Mesothelial cell of epicardium (in vitro differentiated cells): ENCODE results near the gene ZNF670. TPM values are rescaled to one million over a fixed set of nuclear protein-coding genes. Genes with fewer than 3 reads are reported as not detected.
A peak's percentile ranks its signal among the peaks of the same experiment; 100 is the strongest.
"Not testable (repeated sequence)": the region's sequence is repeated elsewhere in the genome, so short reads cannot be mapped to it uniquely, and the experiment has no call there.

ENCODE experiments used
- DNase-seq, 2 experiments: peaks; one replicate each; pipeline ENCODE4 v3.0.0; 2021; ENCODE audit warnings: low spot score in 2 of 2; ENCODE audit not compliant: unreplicated experiment in 2 of 2
- H3K27ac Mint-ChIP-seq: 2 replicates; pipeline ENCODE4 v1.8.0; 2021; ENCODE audit warnings: mixed read lengths
- H3K27me3 Mint-ChIP-seq: 2 replicates; pipeline ENCODE4 v1.8.0; 2021; ENCODE audit warnings: low read depth, mixed read lengths
- H3K36me3 Mint-ChIP-seq: 2 replicates; pipeline ENCODE4 v1.8.0; 2021; ENCODE audit warnings: mixed read lengths
- H3K4me1 Mint-ChIP-seq: 2 replicates; pipeline ENCODE4 v1.8.0; 2021; ENCODE audit warnings: mixed read lengths
- H3K4me3 Mint-ChIP-seq: 2 replicates; pipeline ENCODE4 v1.8.0; 2021; ENCODE audit warnings: mild to moderate bottlenecking, moderate library complexity, mixed read lengths
- H3K9me3 Mint-ChIP-seq: 2 replicates; pipeline ENCODE4 v1.8.0; 2021; ENCODE audit warnings: mixed read lengths
- total RNA-seq: library from RNA; stranded (reverse); gene quantifications from 3 replicates; pipeline ENCODE4 v1.2.1, GENCODE V29; 2021
- TF ChIP-seq, protein P1 (sequence below): fragments of 200-600 bp; sonication (generic); IDR thresholded peaks from one replicate; pipeline ENCODE4 v1.5.0; 2021; ENCODE audit warnings: antibody characterized with exemption; ENCODE audit not compliant: unreplicated experiment

Gene ZNF670
- 6.9 to 7.8 TPM (median 7.4 TPM) in 3 replicates for total RNA-seq

DNA sequence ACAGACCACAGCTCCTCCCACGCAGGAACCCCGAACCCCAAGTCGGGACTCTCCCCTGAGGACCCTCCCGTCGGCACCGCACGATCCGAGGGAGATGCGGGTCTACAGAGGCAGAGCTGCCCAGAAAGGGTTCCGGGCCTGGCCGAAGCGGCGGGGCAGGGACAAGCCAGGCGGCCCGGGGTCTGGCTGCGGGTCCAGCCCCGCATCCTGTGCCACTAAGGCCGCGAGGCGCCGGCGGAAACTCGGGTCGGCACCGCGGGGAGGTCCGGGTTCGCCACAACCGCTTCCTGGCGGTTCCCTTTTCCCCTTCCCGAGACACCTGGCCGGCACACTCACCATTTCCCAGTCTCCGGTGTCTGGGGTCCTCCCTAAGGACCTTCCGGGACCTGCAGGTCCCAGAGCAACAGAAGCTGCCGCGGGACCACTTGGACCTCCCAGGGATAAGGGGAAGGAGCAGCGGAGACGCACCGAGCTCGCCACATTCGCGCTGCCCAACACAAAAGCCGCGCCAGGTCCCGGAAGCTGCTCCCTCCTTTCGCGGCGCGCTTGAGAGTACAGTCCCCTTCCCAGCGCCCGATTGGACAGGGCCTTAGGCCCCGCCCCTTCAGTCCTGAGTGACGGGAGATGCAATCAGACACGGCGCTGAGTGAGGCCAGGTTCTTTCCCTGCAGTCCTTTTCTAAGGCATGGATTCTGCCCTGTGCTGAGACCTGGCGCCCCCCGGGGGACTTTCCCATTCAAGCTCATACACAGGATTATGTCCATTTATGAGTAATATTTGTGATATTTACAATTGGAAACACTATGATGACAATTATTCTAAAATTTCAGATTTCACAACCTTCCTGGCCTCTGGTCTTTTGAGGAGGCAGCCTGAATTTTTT is at the start of gene ZNF670:
Gene ZNF670, minus strand, starts transcription at position 554 of the 883 bp plus-strand sequence. Its CDS starts 215 bp downstream, at position 339.
- H3K4me3 Mint-ChIP-seq: peak within 1 kb of the TSS; percentile 94
- peaks cover 39% of the 10 kb centered on the region for H3K9me3 Mint-ChIP-seq
- H3K4me1 Mint-ChIP-seq: peaks cover 15% of the 10 kb centered on the region
- H3K27ac Mint-ChIP-seq: peak within 1 kb of the TSS; percentile 95
- TF ChIP-seq, protein P1, sequence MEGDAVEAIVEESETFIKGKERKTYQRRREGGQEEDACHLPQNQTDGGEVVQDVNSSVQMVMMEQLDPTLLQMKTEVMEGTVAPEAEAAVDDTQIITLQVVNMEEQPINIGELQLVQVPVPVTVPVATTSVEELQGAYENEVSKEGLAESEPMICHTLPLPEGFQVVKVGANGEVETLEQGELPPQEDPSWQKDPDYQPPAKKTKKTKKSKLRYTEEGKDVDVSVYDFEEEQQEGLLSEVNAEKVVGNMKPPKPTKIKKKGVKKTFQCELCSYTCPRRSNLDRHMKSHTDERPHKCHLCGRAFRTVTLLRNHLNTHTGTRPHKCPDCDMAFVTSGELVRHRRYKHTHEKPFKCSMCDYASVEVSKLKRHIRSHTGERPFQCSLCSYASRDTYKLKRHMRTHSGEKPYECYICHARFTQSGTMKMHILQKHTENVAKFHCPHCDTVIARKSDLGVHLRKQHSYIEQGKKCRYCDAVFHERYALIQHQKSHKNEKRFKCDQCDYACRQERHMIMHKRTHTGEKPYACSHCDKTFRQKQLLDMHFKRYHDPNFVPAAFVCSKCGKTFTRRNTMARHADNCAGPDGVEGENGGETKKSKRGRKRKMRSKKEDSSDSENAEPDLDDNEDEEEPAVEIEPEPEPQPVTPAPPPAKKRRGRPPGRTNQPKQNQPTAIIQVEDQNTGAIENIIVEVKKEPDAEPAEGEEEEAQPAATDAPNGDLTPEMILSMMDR: no peak
- H3K36me3 Mint-ChIP-seq: peaks cover 25% of the 10 kb centered on the region
- no peaks in the 10 kb centered on the region for H3K27me3 Mint-ChIP-seq
- DNase-seq: peak; percentile 86 to 96

DNA sequence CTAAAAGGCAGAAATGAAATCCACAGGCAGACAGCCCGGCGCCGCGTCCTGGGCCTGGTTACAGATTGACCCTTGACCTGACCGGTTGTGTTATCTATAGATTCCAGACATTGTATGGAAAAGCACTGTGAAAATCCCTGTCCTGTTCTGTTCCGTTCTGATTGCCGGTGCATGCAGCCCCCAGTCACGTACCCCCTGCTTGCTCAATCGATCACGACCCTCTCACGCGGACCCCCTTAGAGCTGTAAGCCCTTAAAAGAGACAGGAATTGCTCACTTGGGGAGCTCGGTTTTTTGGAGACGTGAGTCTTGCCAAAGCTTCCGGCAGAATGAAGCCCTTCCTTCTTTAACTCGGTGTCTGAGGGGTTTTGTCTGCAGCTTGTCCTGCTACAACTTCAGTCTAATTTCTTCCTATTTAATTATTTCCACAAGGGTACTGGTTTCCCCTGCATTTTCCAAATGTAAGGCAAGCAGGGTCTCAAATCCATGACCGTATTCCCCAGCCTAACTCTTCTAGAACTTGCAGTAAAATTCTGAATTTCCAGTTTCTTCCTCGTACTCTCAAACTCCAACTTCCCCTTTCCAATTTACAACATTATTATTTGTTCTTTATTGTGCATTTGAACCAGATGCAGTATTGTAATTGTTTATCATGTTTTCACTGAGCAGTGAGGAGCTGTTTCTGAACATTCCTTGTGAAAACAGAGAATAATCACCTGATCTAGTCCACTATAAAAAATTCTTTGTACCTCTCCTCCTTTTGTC is 49.1 kb upstream of the ZNF670 start:
- H3K27me3 Mint-ChIP-seq, H3K9me3 Mint-ChIP-seq, DNase-seq, H3K4me1 Mint-ChIP-seq: not testable (repeated sequence)
- peaks cover 25% of the 10 kb centered on the region for H3K36me3 Mint-ChIP-seq
- peak overlapping the region; percentile 55 for H3K27ac Mint-ChIP-seq
- H3K4me3 Mint-ChIP-seq: peak overlapping the region; percentile 85

DNA sequence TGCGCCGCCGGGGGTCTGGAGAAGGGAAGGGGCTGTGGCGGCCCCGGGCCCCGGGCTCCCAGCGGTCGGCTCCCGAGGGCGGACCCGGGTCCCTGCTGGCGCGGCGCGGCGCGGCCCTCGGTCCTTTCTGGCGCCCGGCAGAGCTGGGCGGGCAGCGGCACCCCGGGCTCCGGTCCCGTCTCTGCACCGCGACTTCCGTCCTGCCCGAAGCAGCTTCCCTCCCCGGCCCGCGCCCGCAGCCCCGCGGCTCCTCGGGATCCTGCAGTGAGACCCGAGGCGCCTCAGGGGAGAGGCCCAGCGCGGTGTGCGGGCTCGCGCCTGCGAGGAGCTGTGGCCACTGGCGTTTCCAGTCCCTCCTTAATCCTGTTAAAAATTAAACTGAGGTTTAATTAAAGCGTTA is 48.0 kb upstream of the ZNF670 start:
- H3K4me1 Mint-ChIP-seq, H3K27me3 Mint-ChIP-seq, H3K4me3 Mint-ChIP-seq, H3K27ac Mint-ChIP-seq, DNase-seq: not testable (repeated sequence)
- Mint-ChIP-seq H3K36me3 (peaks cover 15% of the 10 kb centered on the region), H3K9me3 (peaks cover 14% of the 10 kb centered on the region)

DNA sequence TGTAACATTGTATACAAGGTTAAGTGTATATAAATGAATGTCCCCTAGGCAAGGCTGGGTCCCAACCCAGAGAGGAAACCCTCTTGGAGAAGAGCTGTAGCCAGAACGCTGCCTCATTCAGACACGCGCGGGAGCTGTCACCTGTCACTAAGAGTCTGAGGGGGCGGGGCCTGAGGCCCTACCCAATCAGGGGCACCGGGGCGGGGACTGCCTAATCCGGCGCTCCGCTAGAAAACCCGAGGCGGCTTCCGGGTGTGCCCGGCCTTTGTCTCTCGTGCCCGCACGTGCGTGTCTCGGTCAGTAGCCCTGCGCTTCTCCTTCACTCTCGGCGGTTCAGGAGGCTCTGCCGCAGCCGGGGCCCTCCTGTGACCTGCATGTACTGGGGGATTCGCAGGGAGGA is 47.6 kb upstream of the ZNF670 start:
- H3K27ac Mint-ChIP-seq: not testable (repeated sequence)

DNA sequence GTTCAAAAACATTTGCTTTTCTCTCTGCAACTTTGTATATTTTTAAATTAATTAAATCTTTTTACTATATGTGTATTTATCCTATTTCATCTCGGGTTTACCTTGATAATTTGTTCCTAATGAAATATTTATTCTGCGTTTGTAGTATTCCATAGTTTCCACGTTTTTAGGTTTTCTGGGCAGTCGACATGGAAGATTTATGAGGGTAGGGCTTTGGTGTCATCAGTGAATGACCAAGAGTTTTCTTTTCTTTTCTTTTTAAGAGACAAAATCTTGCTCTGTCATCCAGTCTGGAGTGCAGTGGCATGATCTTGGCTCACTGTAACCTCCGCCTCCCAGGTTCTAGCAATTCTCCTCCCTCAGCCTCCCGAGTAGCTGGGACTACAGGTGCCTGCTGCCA is 42.8 kb upstream of the ZNF670 start:
- peaks cover 10% of the 10 kb centered on the region for H3K9me3 Mint-ChIP-seq
- H3K27me3 Mint-ChIP-seq: no peaks in the 10 kb centered on the region
- no peak for DNase-seq
- no peak overlapping the region for H3K27ac Mint-ChIP-seq
- H3K4me3 Mint-ChIP-seq: no peak overlapping the region
- H3K36me3 Mint-ChIP-seq: peaks cover 6% of the 10 kb centered on the region
- no peaks in the 10 kb centered on the region for H3K4me1 Mint-ChIP-seq
- TF ChIP-seq, protein P1: no peak

More for the DNA sequence above, 47.6 kb upstream of the ZNF670 start:
- H3K4me3 Mint-ChIP-seq, H3K4me1 Mint-ChIP-seq, H3K27me3 Mint-ChIP-seq, DNase-seq: not testable (repeated sequence)
- Mint-ChIP-seq H3K36me3 (peaks cover 15% of the 10 kb centered on the region), H3K9me3 (peaks cover 14% of the 10 kb centered on the region)

DNA sequence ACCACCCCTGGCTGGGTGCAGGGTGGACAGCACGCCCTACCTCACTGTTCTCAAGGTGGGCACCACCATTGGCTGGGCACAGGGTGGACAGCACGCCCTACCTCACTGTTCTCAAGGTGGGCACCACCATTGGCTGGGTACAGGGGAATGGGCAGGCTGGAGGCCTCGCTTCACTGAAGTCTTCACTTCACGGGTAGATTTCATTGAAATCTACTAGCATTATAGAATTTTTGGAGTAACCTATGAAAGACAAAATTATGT is 41.7 kb upstream of the ZNF670 start:
- H3K4me3 Mint-ChIP-seq, DNase-seq, H3K4me1 Mint-ChIP-seq, H3K36me3 Mint-ChIP-seq, H3K27ac Mint-ChIP-seq, H3K27me3 Mint-ChIP-seq: not testable (repeated sequence)
- H3K9me3 Mint-ChIP-seq: peaks cover 10% of the 10 kb centered on the region

DNA sequence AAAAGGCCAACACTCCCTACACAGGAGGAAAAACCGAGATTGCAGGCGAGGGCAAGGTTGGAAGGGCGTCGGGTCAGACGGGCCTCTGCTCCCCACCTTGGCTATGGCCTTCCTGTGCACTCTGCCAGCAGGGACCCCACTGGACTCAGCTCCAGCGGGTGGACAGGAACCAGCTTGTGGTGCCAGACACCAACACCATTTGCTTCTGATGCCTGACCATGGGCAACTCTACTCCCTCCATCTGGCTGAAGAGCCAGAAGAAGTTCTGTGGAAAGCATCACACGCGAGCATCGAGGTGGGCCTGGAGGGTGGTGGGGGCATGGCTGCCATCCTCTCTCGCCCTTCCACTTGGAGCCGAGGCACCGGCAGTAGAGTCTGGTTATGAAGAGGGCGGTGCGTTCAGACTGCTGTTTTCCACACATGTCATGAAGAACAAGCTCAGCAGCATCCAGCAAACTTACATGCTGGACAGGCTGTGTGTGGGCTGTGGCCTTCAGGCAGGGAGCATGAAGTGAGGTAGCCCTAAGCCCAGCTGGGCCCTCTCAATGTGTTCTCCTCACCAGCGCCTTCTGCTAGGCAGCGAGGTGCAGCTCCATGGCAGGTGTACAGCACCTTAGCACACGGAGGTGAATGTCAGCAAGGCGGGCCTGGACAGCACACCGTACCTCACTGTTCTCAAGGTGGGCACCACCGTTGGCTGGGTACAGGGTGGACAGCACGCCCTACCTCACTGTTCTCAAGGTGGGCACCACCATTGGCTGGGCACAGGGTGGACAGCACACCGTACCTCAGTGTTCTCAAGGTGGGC is 41.2 kb upstream of the ZNF670 start:
- H3K27me3 Mint-ChIP-seq: no peaks in the 10 kb centered on the region
- no peaks in the 10 kb centered on the region for H3K4me1 Mint-ChIP-seq
- DNase-seq: no peak
- peaks cover 5% of the 10 kb centered on the region for H3K36me3 Mint-ChIP-seq
- H3K9me3 Mint-ChIP-seq: peaks cover 10% of the 10 kb centered on the region
- H3K27ac Mint-ChIP-seq: no peak overlapping the region
- H3K4me3 Mint-ChIP-seq: no peak overlapping the region
- TF ChIP-seq, protein P1: no peak
